Fibroblast of lung (primary cell): ENCODE results near the gene DTWD2. TPM values are rescaled to one million over a fixed set of nuclear protein-coding genes. Genes with fewer than 3 reads are reported as not detected.
A peak's percentile ranks its signal among the peaks of the same experiment; 100 is the strongest.

Experiments
- DNase-seq, 2 donors: peaks; one replicate each; pipeline versions ENCODE4 v3.0.0 to v3.0.0-alpha.2; 2010; ENCODE audit warnings: low read depth in 2 of 2
- H2AFZ ChIP-seq: 2 replicates; pipeline ENCODE4 v1.5.1; 2012; ENCODE audit warnings: low read length, control low read depth, inconsistent platforms
- H3K27ac ChIP-seq: 2 replicates; pipeline ENCODE4 v1.5.1; 2011; ENCODE audit warnings: low read length, control low read depth; ENCODE audit not compliant: insufficient read depth
- H3K27me3 ChIP-seq: 2 replicates; pipeline ENCODE4 v1.5.1; 2011; ENCODE audit warnings: mild to moderate bottlenecking, low read length; ENCODE audit not compliant: control insufficient read depth, insufficient read depth
- H3K36me3 ChIP-seq: 2 replicates; pipeline ENCODE4 v1.5.1; 2011; ENCODE audit warnings: low read length; ENCODE audit not compliant: control insufficient read depth, insufficient read depth
- H3K4me1 ChIP-seq: 2 replicates; pipeline ENCODE4 v1.5.1; 2011; ENCODE audit warnings: low read length; ENCODE audit not compliant: control insufficient read depth, insufficient read depth; ENCODE audit errors: extremely low read depth
- H3K4me2 ChIP-seq: 2 replicates; pipeline ENCODE4 v1.5.1; 2011; ENCODE audit warnings: low read length, control low read depth; ENCODE audit not compliant: insufficient read depth; ENCODE audit errors: extremely low read depth
- H3K4me3 ChIP-seq, 4 experiments: fragments of 200-600 bp in 1 of 4; sonication (generic) in 1 of 4; replicated peaks in 1 of 4; 2 replicates each; pipeline ENCODE4 v1.5.1; 2011 to 2016; ENCODE audit warnings: low read length in 4 of 4, low read depth in 3 of 4, mild to moderate bottlenecking in 3 of 4, control low read depth in 2 of 4, inconsistent platforms in 1 of 4, mixed read lengths in 1 of 4; ENCODE audit not compliant: insufficient read depth in 1 of 4; ENCODE audit errors: control extremely low read depth in 1 of 4
- H3K79me2 ChIP-seq: 2 replicates; pipeline ENCODE4 v1.5.1; 2012; ENCODE audit warnings: mild to moderate bottlenecking, low read length, inconsistent platforms; ENCODE audit not compliant: control insufficient read depth, insufficient read depth
- H3K9ac ChIP-seq: 2 replicates; pipeline ENCODE4 v1.5.1; 2011; ENCODE audit warnings: mild to moderate bottlenecking, low read length, control low read depth; ENCODE audit not compliant: insufficient read depth
- H3K9me3 ChIP-seq: 2 replicates; pipeline ENCODE4 v1.5.1; 2012; ENCODE audit warnings: low read depth, low read length; ENCODE audit not compliant: control insufficient read depth, insufficient read depth
- H4K20me1 ChIP-seq: 2 replicates; pipeline ENCODE4 v1.5.1; 2011; ENCODE audit warnings: low read length; ENCODE audit not compliant: control insufficient read depth, insufficient read depth; ENCODE audit errors: extremely low read depth
- CTCF ChIP-seq, 2 donors: IDR thresholded peaks in 1 of 2; conservative IDR thresholded peaks in 1 of 2; 1 replicate in 1 of 2; 2 replicates in 1 of 2; pipeline ENCODE4 v1.5.1; 2011 to 2012; ENCODE audit warnings: low read length in 2 of 2, control low read depth in 1 of 2, inconsistent platforms in 1 of 2, low read depth in 1 of 2, mild to moderate bottlenecking in 1 of 2
- EZH2 ChIP-seq: IDR thresholded peaks from 2 replicates; pipeline ENCODE4 v1.5.1; 2012; ENCODE audit warnings: low read length, control low read depth, mild to moderate bottlenecking; ENCODE audit errors: missing control alignments
- polyA plus RNA-seq, 2 donors: library from polyadenylated mRNA; depleted of rRNA in 1 of 2; stranded (reverse) in 1 of 2; unstranded in 1 of 2; fragments of >200 nt; gene quantifications; 2 replicates each; pipeline ENCODE4 v1.2.1, GENCODE V29; 2011 to 2012; ENCODE audit warnings: missing spikeins in 1 of 2
- total RNA-seq: library from RNA; depleted of rRNA; stranded (reverse); fragments of >200 nt; gene quantifications from 2 replicates; pipeline ENCODE4 v1.2.1, GENCODE V29; 2014

Gene DTWD2
- total and polyA plus RNA-seq, 2 donors (not counting 1 experiment from before 2014, with no cell fraction given) = 2.8 to 4.8 TPM

- TF ChIP-seq CTCF (conservative IDR thresholded peaks at IDR 0.05 in 1 of 2, IDR thresholded peaks at IDR 0.05 in 1 of 2; ENCODE audit: low read depth in 1 of 2, low read length in 2 of 2) (no peak), EZH2 (no peak)
- H4K20me1 ChIP-seq = no peaks in the 10 kb centered on the region
- no peak overlapping the region for H3K4me2 ChIP-seq
- H3K36me3 ChIP-seq = no peaks in the 10 kb centered on the region
- H3K4me3 ChIP-seq = no peak overlapping the region
- no peaks in the 10 kb centered on the region for H3K79me2 ChIP-seq
- H3K4me1 ChIP-seq = peaks cover 2% of the 10 kb centered on the region
- no peak overlapping the region for H3K27ac ChIP-seq
- DNase-seq = no peak
- H3K9ac ChIP-seq = no peak overlapping the region
- H3K9me3 ChIP-seq = no peaks in the 10 kb centered on the region
- H3K27me3 ChIP-seq = no peaks in the 10 kb centered on the region
- H2AFZ ChIP-seq = no peak overlapping the region
Measured at GRCh38 chr5:118990582-118990981, 2.2 kb upstream of the DTWD2 start.

GRCh38 chr5:118989816-118990215 is 1.5 kb upstream of the DTWD2 start:
- Histone ChIP-seq H3K79me2 (no peaks in the 10 kb centered on the region), H2AFZ (no peak overlapping the region), H3K36me3 (no peaks in the 10 kb centered on the region), H3K9me3 (no peaks in the 10 kb centered on the region), H3K4me3 (no peak overlapping the region), H3K9ac (no peak overlapping the region), H3K4me1 (peaks cover 5% of the 10 kb centered on the region), H3K4me2 (no peak overlapping the region), H3K27ac (no peak overlapping the region), H4K20me1 (no peaks in the 10 kb centered on the region), H3K27me3 (no peaks in the 10 kb centered on the region)
- no peak for TF ChIP-seq CTCF (conservative IDR thresholded peaks at IDR 0.05 in 1 of 2, IDR thresholded peaks at IDR 0.05 in 1 of 2; ENCODE audit: low read depth in 1 of 2, low read length in 2 of 2)
- TF ChIP-seq EZH2 = no peak
- DNase-seq = no peak

GRCh38 chr5:118988866-118989180 is 476 bp upstream of the DTWD2 start:
- Histone ChIP-seq H2AFZ (peak overlapping the region; percentile 61), H3K27ac (no peak overlapping the region), H3K9me3 (no peaks in the 10 kb centered on the region), H3K36me3 (no peaks in the 10 kb centered on the region), H3K4me2 (peak overlapping the region; percentile 96), H4K20me1 (no peaks in the 10 kb centered on the region), H3K27me3 (no peaks in the 10 kb centered on the region), H3K4me1 (peaks cover 5% of the 10 kb centered on the region), H3K4me3 (peak overlapping the region; percentile 62 to 81 (median 72)), H3K79me2 (no peaks in the 10 kb centered on the region), H3K9ac (no peak overlapping the region)
- no peak for DNase-seq
- TF ChIP-seq EZH2 (no peak), CTCF (conservative IDR thresholded peaks at IDR 0.05 in 1 of 2, IDR thresholded peaks at IDR 0.05 in 1 of 2; ENCODE audit: low read depth in 1 of 2, low read length in 2 of 2) (no peak)
